GM12878 (cell line): Measurements from ENCODE around the gene PARP16. TPM values are rescaled to one million over a fixed set of nuclear protein-coding genes. Genes with fewer than 3 reads are reported as not detected.

Experiments used
- CTCF ChIP-seq, 3 experiments: IDR thresholded peaks in 2 of 3; conservative IDR thresholded peaks in 1 of 3; 2 replicates each; pipeline ENCODE4 v1.5.1; 2011; ENCODE audit warnings: low read depth in 3 of 3, low read length in 3 of 3, mild to moderate bottlenecking in 3 of 3, control low read depth in 2 of 3, moderate library complexity in 2 of 3, inconsistent platforms in 1 of 3, mixed read lengths in 1 of 3; ENCODE audit not compliant: control insufficient read depth in 2 of 3, insufficient read depth in 1 of 3; ENCODE audit errors: extremely low read depth in 1 of 3
- RAD21 ChIP-seq: IDR thresholded peaks from 2 replicates; pipeline ENCODE4 v1.6.1; 2011; ENCODE audit warnings: mild to moderate bottlenecking, low read depth, low read length, moderate library complexity; ENCODE audit not compliant: insufficient read depth
- RELB ChIP-seq: fragments of 450-650 bp; IDR thresholded peaks from 2 replicates; pipeline ENCODE4 v1.6.1; 2017; ENCODE audit warnings: low read depth, mild to moderate bottlenecking, moderate library complexity
- SMAD5 ChIP-seq: IDR thresholded peaks from 2 replicates; pipeline ENCODE4 v1.6.1; 2016; ENCODE audit warnings: antibody characterized with exemption, low read depth
- WRNIP1 ChIP-seq: IDR thresholded peaks from 2 replicates; pipeline ENCODE4 v1.6.1; 2011; ENCODE audit warnings: low read depth, low read length, improper control_type of control experiment, borderline replicate concordance
- ZBTB4 ChIP-seq: fragments of 450-650 bp; formaldehyde crosslinking; IDR thresholded peaks from 2 replicates; pipeline ENCODE4 v1.4.0; 2022; ENCODE audit warnings: mild to moderate bottlenecking, moderate library complexity
- polyA plus RNA-seq, 11 experiments: library from polyadenylated mRNA; depleted of rRNA in 4 of 11; unstranded in 6 of 11; stranded (reverse) in 5 of 11; fragments of >200 nt; fragmentation: Nextera tagmentation in 4 of 11; fragmentation: Illumina TruSeq in 1 of 11; extraction: Ambion mirVana in 4 of 11; extraction: Trizol in 1 of 11; gene quantifications; 1 replicate in 1 of 11; 2 replicates in 10 of 11; pipeline versions ENCODE4 v1.2.1 to v1.2.3, GENCODE V29; 2011 to 2016; ENCODE audit warnings: inconsistent platforms in 2 of 11, missing spikeins in 2 of 11, low read depth in 1 of 11
- total RNA-seq, 4 experiments: library from RNA; depleted of rRNA in 3 of 4; stranded (reverse); fragments of >200 nt in 3 of 4; fragmentation: Illumina TruSeq in 1 of 4; extraction: Trizol in 1 of 4; gene quantifications; 2 replicates each; pipeline versions ENCODE4 v1.2.1 to v1.2.3, GENCODE V29; 2013 to 2021

PARP16 gene
- total and polyA plus RNA-seq, 10 of the 15 experiments (the other 5 are each of a cell fraction or from before 2014, with no cell fraction given) = 4.9 to 15.7 (median 9.9) TPM

GRCh38 chr15:65212097-65212496 is 74.6 kb downstream of the PARP16 start (continued):
- TF ChIP-seq ZBTB4 (CRISPR knock-in tag) (no peak), WRNIP1 (no peak), RAD21 (peak; percentile 55), SMAD5 (no peak), CTCF (IDR thresholded peaks at IDR 0.05 in 2 of 3, conservative IDR thresholded peaks at IDR 0.05 in 1 of 3; ENCODE audit: control insufficient read depth in 2 of 3, extremely low read depth in 1 of 3, insufficient read depth in 1 of 3, low read depth in 3 of 3, low read length in 3 of 3) (peak; percentile 45 to 74 (median 71)), RELB (no peak)
